COLO668 (cell line): ENCODE results near the gene ATP6V1A.

ENCODE experiments used
- DNase-seq: peaks from one replicate; lab custom pipeline; 2025; ENCODE audit not compliant: unreplicated experiment; lab: John Stamatoyannopoulos, UW

The ATP6V1A gene

GRCh38 chr3:113745756-113746547, 883 bp upstream of the ATP6V1A start, which contains the start of gene NAA50:
Gene NAA50 (minus strand): TSS chr3:113746249. CDS start chr3:113745949, 300 bp downstream.
- DNase-seq, result peak; percentile 88

- peak; percentile 37 for DNase-seq
These were observed 630 bp downstream of the ATP6V1A start for GRCh38 chr3:113747283-113748046.

GRCh38 chr3:113751141-113751540, 4.3 kb downstream of the ATP6V1A start:
- DNase-seq, result no peak

- no peak for DNase-seq
These were observed 6.6 kb downstream of the ATP6V1A start for GRCh38 chr3:113753376-113753985.

GRCh38 chr3:113754494-113755159, 7.8 kb downstream of the ATP6V1A start:
- no peak for DNase-seq

GRCh38 chr3:113758389-113759024, 11.7 kb downstream of the ATP6V1A start:
- DNase-seq, result no peak

GRCh38 chr3:113764698-113765097, 17.9 kb downstream of the ATP6V1A start:
- DNase-seq, result no peak

GRCh38 chr3:113769551-113769950, 22.7 kb downstream of the ATP6V1A start:
- DNase-seq, result no peak

- DNase-seq, result no peak
These were observed 25.2 kb downstream of the ATP6V1A start for GRCh38 chr3:113771993-113772392.

GRCh38 chr3:113773381-113773780, 26.5 kb downstream of the ATP6V1A start:
- no peak for DNase-seq

- DNase-seq, result no peak
These were observed 28.7 kb downstream of the ATP6V1A start for GRCh38 chr3:113775516-113775915.

- no peak for DNase-seq
These were observed 29.7 kb downstream of the ATP6V1A start for GRCh38 chr3:113776564-113776963.

- no peak for DNase-seq
These were observed 36.6 kb downstream of the ATP6V1A start for GRCh38 chr3:113783463-113783862.

GRCh38 chr3:113783980-113784379, 37.1 kb downstream of the ATP6V1A start:
- no peak for DNase-seq

GRCh38 chr3:113791381-113791780, 44.5 kb downstream of the ATP6V1A start:
- DNase-seq, result no peak

GRCh38 chr3:113794526-113794925, 47.7 kb downstream of the ATP6V1A start:
- DNase-seq, result no peak

- no peak for DNase-seq
These were observed 48.9 kb downstream of the ATP6V1A start for GRCh38 chr3:113795693-113796092.

- DNase-seq, result no peak
These were observed 56.1 kb downstream of the ATP6V1A start for GRCh38 chr3:113802795-113803455.

- DNase-seq, result no peak
These were observed 57.8 kb downstream of the ATP6V1A start for GRCh38 chr3:113804661-113805060.

- DNase-seq, result no peak
These were observed 58.4 kb downstream of the ATP6V1A start for GRCh38 chr3:113805249-113805648.
